NOMO-1 treated with DMSO at 0.1 percent for 48 hours (cell line): Measurements from ENCODE around the gene IQCB1.
"Not testable (repeated sequence)": the region's sequence is repeated elsewhere in the genome, so short reads cannot be mapped to it uniquely, and the experiment has no call there.

Experiments
- DNase-seq: peaks from one replicate; lab custom pipeline; 2025; ENCODE audit not compliant: unreplicated experiment; lab: John Stamatoyannopoulos, UW

Gene IQCB1

DNA sequence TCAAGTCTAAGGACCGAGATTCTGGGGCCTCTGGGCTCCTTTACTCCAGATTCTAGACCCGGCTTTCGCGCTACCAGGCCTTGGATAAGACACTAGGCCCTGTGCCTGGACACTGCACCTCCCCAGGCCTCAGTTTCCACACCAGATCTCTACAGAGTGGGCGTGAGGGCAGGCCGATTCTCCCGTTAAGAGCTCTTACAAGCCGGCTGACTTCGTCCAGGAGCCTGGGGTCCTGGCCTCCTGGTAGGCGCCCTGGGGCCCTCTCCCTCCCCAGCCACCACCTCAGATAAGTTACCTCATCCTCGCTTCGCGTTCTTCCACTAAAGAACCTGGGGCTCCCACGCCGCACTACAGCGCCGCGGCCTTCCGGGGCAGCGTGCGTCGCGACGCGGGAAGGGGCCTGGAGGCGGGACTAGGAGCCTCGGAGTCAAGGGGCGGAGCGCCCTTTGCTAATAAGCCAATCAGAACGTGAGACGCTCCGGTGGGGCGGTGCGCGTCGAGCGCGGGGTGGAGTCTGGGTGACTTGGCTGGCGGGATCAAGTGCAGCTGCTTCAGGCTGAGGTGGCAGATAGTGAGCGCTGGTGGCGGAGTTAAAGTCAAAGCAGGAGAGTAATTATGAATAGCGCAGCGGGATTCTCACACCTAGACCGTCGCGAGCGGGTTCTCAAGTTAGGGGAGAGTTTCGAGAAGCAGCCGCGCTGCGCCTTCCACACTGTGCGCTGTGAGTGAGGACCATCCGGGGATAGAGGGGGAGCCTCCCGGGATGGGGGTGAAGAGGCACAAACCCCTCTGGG is at the start of gene IQCB1, which contains the start of gene EAF2:
IQCB1 (minus strand) TSS at position 390 of the 794 bp plus-strand sequence. CDS start 6,100 bp downstream, outside the sequence.
EAF2 (plus strand) TSS at position 539 of the 794 bp plus-strand sequence; CDS start at position 616, 77 bp downstream.
- peak; percentile 93 for DNase-seq

- no peak for DNase-seq
Observed at GRCh38 chr3:121883507-121883906, 48.6 kb upstream of the IQCB1 start.

- no peak for DNase-seq
Observed at GRCh38 chr3:121878411-121878810, 43.6 kb upstream of the IQCB1 start.

GRCh38 chr3:121871430-121871829 is 36.6 kb upstream of the IQCB1 start:
- peak; percentile 74 for DNase-seq

GRCh38 chr3:121870717-121871116 is 35.9 kb upstream of the IQCB1 start:
- no peak for DNase-seq

DNA sequence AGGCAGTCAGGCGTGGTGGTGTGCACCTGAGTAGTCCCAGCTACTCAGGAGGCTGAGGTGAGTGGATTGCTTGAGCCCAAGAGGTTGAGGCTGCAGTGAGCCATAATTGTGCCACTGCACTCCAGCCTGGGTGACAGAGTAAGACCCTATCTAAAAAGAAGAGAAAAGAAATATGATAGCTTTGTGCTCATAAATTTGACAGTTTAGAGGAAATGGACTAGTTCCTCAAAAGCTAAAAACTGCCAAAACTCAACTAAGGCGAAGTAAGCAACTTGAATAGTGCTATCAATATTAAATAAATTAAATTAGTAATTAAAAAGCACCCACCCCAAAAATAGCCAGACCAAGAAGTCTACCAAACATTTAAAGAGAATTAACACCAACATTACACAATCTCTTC is 34.9 kb upstream of the IQCB1 start:
- DNase-seq = peak; percentile 71

- DNase-seq = no peak
Observed at GRCh38 chr3:121863801-121864200, 28.9 kb upstream of the IQCB1 start.

DNA sequence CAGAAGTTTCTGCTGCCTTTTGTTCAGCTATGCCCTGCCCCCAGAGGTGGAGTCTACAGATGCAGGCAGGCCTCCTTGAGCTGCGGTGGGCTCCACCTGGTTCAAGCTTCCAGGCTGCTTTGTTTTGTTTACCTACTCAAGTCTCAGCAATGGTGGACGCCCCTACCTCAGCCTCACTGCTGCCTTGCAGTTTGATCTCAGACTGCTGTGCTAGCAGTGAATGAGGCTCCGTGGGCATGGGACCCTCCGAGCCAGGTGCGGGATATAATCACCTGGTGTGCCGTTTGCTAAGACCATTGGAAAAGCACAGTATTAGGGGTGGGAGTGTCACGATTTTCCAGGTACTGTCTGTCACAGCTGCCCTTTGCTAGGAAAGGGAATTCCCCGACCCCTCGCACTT is 28.4 kb upstream of the IQCB1 start:
- not testable (repeated sequence) for DNase-seq

DNA sequence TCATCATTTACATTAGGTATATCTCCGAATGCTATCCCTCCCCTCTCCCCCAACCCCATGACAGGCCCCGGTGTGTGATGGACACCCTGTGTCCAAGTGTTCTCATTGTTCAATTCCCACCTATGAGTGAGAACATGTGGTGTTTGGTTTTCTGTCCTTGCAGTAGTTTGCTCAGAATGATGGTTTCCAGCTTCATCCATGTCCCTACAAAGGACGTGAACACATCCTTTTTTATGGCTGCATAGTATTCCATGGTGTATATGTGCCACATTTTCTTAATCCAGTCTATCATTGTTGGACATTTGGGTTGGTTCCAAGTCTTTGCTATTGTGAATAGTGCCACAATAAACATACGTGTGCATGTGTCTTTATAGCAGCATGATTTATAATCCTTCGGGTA is 22.9 kb upstream of the IQCB1 start:
- not testable (repeated sequence) for DNase-seq

- DNase-seq = no peak
Observed at GRCh38 chr3:121855555-121855954, 20.7 kb upstream of the IQCB1 start.

- no peak for DNase-seq
Observed at GRCh38 chr3:121852256-121852655, 17.4 kb upstream of the IQCB1 start.

GRCh38 chr3:121844892-121845291 is 10.0 kb upstream of the IQCB1 start:
- DNase-seq = no peak

DNA sequence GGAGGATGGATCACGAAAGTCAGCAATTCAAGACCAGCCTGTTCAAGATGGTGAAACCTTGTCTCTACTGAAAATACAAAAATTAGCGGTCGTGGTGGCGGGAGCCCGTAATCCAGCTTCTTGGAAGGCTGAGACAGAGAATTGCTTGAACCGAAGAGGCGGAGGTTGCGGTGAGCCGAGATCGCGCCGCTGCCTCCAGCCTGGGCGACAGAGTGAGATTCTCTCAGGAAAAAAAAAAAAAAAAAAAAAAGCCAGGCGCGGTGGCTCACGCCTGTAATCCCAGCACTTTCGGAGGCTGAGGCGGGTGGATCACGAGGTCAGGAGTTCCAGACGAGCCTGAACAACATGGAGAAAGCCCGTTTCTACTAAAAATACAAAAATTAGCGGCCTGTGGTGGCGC is 5.1 kb upstream of the IQCB1 start:
- no peak for DNase-seq

DNA sequence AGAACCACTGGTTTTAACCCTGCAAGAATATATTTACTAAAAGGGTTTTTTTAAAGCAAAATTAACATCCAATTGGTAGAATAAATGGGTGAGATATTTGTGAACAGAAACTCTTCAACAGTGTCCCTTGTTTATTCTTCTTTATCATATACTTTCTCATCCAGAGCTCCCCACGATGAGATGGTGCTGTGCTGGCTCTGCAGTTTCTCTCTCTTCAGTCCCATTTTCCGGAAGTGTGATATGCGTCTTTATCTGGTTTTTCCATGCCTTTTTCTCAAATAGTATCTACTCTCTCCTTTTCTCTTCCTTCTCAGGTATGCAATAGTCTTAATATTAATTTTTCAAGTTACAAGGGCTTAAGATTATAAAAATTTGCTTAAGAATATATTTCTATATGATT is 1.6 kb upstream of the IQCB1 start:
- DNase-seq = peak; percentile 25

DNA sequence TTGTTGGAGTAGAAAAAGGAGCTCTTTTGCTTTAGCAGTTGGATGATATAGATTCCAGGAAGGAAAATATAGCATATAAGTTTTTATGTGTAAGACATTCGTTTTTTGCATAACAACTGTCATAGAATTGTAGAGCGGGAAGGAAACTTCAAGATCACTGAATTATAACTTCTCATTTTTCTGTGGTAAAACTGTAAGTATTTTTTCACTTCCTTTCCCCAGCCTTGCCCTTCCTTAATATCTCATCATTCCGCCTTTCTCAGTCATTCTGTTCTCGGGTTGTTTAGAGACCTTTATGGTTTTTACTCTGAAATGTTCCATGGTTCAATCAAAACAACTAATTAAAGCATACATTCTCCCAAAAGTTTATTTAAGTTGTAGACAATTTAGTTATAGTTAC is 1.2 kb upstream of the IQCB1 start:
- DNase-seq = peak; percentile 86

DNA sequence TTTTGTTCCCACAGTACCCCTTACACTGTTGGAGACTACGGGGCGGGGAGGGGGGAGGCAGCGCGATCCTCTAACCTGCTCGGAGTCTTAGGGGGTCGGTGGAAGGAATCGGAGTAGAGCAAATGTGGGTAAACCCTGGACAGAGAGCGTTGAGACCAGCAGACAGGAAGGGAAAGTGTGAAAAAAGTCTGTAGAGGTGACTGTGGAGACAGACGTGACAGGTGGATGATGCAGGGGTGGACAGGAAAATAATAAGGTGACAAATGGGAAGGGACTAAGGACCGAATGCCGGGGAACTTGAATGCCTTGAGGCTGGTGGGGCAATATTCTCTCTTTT is 573 bp upstream of the IQCB1 start:
- no peak for DNase-seq

- no peak for DNase-seq
Observed at GRCh38 chr3:121834157-121834670, 646 bp downstream of the IQCB1 start.

- DNase-seq = no peak
Observed at GRCh38 chr3:121822973-121823372, 11.9 kb downstream of the IQCB1 start.

DNA sequence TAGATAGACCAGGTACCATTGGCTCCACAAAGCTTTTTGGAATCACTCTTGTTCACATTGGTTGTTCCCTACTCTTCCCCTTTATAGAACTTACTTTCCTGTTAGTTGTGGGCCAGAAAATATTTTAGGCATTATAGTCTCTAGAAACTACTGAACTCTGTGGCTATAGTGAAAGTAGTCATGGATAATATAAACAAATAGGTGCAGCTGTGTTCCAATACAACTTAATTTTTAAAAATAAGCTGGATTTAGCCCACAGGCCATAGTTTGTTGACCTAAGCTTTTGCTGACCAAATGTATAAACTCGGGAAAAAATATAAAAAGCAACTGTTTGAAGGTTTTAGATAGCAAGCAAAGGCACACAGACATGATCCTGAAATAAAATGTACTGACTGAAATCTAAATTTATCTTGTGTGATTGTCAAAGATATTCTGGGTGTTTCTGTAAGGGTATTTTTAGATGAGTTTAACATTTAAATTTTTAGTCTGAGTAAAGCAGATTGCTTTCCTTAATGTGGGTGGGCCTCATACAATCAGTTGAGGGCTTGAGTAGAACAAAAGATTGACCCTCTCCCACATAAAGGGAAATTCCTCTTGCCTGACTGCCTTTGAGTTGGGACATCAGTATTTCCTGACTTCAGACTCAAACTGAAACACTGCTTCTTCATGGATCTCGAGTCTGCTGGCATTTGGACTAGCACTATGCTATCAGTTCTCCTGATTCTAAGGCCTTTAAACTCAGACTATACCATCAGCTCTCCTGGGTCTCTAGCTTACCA is 13.2 kb downstream of the IQCB1 start:
- DNase-seq = no peak

- DNase-seq = no peak
Observed at GRCh38 chr3:121819236-121819635, 15.6 kb downstream of the IQCB1 start.

- DNase-seq = no peak
Observed at GRCh38 chr3:121818578-121818977, 16.3 kb downstream of the IQCB1 start.

- peak; percentile 49 for DNase-seq
Observed at GRCh38 chr3:121817753-121818152, 17.1 kb downstream of the IQCB1 start.
